HG03175 (cell line): Measurements from ENCODE around the gene NPIPB4.
"Not testable (repeated sequence)": the region's sequence is repeated elsewhere in the genome, so short reads cannot be mapped to it uniquely, and the experiment has no call there.

Experiments
- ATAC-seq: cut with Tn5 transposase; IDR thresholded peaks from one replicate; pipeline ENCODE4 v1.9.1; 2021; ENCODE audit warnings: mild to moderate bottlenecking, moderate library complexity; ENCODE audit not compliant: unreplicated experiment

Gene NPIPB4

DNA sequence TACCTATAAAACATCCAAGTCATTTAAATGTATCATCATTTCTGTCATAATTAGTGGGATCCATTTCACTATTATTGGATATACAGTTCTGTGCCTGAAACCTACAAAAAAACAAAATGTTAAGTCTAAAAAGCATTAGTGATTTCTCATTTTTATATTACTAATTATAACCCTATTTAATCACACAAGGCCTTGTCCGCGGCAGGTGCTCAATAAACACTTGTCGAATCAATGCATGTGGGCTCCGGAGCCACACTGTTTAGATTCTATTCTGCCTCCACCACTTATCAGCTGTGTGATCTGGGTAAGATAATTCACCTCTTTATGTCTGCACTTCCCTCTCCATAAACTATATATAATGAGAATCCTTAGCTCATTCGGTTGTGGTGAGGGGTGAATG lies at the start of gene NPIPB4:
NPIPB4 (minus strand) TSS at position 101 of the 400 bp plus-strand sequence. CDS start 378 bp downstream, outside the sequence.
- not testable (repeated sequence) for ATAC-seq

GRCh38 chr16:21898998-21899397 lies 41.4 kb upstream of the NPIPB4 start:
- ATAC-seq: not testable (repeated sequence)

- ATAC-seq: not testable (repeated sequence)
Observed at GRCh38 chr16:21881988-21882387, 24.4 kb upstream of the NPIPB4 start.

DNA sequence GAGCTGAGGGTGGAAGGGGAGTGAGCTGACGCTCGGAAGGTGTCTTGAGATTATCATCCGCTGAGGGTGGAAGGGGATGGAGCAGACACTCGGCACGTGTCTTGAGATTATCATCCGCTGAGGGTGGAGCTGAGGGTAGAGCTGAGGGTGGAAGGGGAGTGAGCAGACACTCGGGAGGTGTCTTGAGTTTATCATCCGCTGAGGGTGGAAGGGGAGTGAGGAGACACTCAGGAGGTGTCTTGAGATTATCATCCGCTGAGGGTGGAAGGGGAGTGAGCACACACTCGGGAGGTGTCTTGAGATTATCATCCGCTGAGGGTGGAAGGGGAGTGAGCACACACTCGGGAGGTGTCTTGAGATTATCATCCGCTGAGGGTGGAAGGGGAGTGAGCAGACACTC lies 20.4 kb downstream of the NPIPB4 start:
- not testable (repeated sequence) for ATAC-seq

DNA sequence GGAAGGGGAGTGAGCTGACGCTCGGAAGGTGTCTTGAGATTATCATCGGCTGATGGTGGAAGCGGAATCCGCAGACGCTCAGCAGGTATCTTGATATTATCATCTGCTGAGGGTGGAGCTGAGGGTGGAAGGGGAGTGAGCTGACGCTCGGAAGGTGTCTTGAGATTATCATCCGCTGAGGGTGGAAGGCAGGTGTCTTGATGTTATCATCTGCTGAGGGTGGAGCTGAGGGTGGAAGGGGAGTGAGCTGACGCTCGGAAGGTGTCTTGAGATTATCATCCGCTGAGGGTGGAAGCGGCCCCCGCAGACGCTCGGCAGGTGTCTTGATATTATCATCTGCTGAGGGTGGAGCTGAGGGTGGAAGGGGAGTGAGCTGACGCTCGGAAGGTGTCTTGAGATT lies 21.2 kb downstream of the NPIPB4 start:
- ATAC-seq: not testable (repeated sequence)

DNA sequence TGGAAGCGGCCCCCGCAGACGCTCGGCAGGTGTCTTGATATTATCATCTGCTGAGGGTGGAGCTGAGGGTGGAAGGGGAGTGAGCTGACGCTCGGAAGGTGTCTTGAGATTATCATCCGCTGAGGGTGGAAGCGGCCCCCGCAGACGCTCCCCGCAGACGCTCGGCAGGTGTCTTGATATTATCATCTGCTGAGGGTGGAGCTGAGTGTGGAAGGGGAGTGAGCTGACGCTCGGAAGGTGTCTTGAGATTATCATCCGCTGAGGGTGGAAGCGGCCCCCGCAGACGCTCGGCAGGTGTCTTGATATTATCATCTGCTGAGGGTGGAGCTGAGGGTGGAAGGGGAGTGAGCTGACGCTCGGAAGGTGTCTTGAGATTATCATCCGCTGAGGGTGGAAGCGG lies 21.8 kb downstream of the NPIPB4 start:
- ATAC-seq: not testable (repeated sequence)

DNA sequence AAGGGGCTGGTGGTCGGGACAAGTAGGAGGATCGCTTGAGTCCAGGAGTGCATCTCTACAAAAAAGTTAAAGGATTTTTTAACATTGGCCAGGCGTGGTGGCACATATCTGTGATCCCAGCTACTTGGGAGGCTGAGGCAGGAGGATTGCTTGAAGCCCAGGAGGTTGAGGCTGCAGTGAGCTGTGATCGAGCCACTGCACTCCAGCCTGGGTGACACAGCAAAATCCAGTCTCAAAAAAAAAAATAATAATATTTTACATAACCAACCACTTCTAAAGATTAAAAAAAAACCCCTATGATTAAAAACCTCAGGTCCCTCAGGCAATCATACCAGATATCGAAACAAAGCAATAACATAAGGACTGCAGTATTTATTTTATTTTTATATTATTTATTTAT lies 23.3 kb downstream of the NPIPB4 start:
- not testable (repeated sequence) for ATAC-seq

DNA sequence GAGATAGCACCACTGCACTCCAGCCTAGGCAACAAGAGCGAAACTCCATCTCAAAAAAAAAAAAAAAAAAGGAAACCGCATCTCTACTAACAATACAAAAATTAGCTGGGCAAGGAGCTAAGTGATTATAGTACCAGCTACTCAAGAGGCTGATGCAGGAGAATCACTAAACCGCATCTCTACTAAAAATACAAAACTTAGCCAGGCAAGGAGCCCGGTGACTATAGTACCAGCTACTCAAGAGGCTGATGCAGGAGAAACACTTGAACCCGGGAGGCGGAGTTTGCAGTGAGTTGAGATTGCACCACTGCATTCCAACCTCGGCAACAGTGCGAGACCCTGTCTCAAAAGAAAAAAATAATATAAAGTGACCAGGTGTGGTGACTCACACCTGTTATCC lies 27.6 kb downstream of the NPIPB4 start:
- not testable (repeated sequence) for ATAC-seq

- ATAC-seq: not testable (repeated sequence)
Observed at GRCh38 chr16:21826067-21826706, 31.4 kb downstream of the NPIPB4 start.

- not testable (repeated sequence) for ATAC-seq
Observed at GRCh38 chr16:21825526-21825925, 32.0 kb downstream of the NPIPB4 start.

- ATAC-seq: not testable (repeated sequence)
Observed at GRCh38 chr16:21823258-21823657, 34.3 kb downstream of the NPIPB4 start.

- ATAC-seq: not testable (repeated sequence)
Observed at GRCh38 chr16:21820908-21821465, 36.6 kb downstream of the NPIPB4 start.

GRCh38 chr16:21820028-21820907 lies 37.3 kb downstream of the NPIPB4 start:
- ATAC-seq: peak; percentile 96

- ATAC-seq: not testable (repeated sequence)
Observed at GRCh38 chr16:21819617-21820016, 37.9 kb downstream of the NPIPB4 start.

DNA sequence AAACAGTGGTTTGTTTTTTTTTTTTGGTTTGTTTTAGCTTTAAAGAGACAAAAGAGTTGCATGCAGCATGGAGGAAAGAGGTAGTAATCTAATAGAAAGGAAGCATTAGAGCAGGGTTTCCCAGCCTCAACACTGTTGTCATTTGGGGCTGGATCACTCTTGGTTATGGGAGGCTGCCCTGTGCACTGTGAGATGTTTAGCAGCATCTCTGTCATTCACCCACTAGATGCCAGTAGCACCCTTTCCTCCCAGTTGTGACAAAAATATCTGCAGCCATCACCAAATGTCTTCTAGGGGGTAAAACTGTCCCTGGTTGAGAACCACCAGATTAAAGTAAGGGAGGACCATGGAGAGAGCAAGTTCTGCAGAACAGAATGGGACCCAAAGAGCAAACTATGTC lies 40.5 kb downstream of the NPIPB4 start:
- not testable (repeated sequence) for ATAC-seq

- not testable (repeated sequence) for ATAC-seq
Observed at GRCh38 chr16:21815694-21816093, 41.9 kb downstream of the NPIPB4 start.

- ATAC-seq: not testable (repeated sequence)
Observed at GRCh38 chr16:21802375-21802663, 55.2 kb downstream of the NPIPB4 start.

DNA sequence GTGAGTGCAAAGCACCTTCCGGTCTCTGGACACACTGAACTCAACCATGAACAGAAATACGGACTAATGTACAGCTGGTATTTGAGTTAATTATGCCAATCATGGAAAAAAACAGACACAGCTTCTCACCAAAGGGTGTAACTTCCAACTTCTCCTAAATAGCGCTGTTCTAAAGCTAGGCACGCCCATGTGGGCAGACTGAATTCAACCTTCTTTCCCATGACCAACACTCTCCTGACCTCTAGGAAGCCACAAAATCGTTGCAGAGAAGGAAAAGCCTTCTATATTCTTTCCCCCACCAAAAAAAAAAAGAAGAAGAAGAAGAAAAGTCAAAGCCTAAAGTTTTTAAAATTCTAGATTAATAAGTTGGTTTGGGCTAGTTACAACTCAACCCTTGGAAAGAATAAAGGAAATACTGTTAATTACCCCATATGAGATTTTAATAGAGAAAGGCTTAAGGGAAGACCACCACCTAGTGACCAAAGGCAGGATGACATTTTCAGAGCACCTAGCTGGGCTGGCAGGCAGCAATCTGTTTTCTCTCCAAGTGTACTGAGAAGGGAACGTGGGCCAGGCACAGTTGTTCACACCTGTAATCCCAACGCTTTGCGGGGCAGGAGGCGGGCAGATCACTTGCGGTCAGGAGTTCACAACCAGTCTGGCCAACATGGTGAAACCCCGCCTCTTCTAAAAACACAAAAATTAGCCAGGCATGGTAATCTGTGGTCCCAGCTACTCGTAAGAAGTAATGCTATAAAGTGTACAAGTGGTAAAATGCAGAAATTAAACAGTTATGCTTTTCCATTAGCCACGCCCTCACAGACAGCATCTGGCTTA lies 55.8 kb downstream of the NPIPB4 start:
- ATAC-seq: not testable (repeated sequence)

GRCh38 chr16:21798601-21799000 lies 59.0 kb downstream of the NPIPB4 start:
- ATAC-seq: not testable (repeated sequence)

DNA sequence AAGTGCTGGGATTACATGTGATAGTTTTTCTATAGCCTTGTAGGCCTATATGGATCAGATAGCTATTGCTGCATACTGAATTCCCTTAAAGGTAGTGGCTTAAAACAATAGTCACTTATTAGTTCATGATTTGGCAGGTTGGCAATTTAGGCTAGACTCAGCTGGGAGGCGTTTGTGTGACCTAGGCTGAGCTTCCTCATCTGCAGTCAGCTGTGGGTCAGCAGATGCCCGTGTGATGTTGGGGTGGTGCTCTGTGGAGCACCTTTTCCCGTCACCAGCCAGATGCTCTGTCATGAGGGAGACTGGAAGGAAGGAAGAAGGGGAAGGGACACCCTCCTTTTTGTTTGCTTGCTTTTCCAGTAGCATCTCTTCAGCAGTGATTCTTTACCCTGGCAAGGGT lies 64.2 kb downstream of the NPIPB4 start:
- ATAC-seq: not testable (repeated sequence)

DNA sequence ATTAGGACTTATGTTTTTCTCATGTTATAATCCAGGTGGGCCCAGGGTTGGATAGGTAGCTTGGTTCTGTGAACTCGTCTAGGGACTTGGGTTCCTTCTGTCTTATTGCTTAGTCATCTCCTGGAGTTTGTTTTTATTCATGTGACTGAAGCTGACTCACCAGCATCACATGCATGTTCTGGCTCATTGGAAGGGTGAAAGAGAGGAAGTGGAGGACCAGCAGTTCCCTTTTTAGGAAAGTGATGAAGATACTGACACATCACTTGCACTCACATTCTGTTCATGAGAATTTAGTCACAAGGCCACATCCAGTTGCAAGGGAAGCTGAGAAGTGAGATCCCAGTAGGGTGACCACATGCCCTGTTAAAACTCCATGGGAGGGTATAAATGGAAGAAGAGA lies 67.0 kb downstream of the NPIPB4 start:
- ATAC-seq: not testable (repeated sequence)
